ENCODE results near the gene GPR27. TPM values are rescaled to one million over a fixed set of nuclear protein-coding genes. Genes with fewer than 3 reads are reported as not detected.

Gene GPR27
- total RNA-seq, 2 experiments from 2014 or later, result 1.2 to 1.6 TPM

- DNase-seq (no peak), ATAC-seq (no peak)
- intact Hi-C loops (cut with DNase I, micrococcal nuclease), result no loop called here
- peaks cover 23% of the 10 kb centered on the region for H3K4me1 Mint-ChIP-seq
- POLR2A ChIA-PET, result no interaction called here
- CTCF ChIA-PET, result interaction anchor here (0.6 to 1.8 kb wide), 4 partner anchors 13 to 1024 kb away, joined by 3 to 8 read pairs (median 4); no protein-coding TSS in a partner anchor
- no peaks in the 10 kb centered on the region for H3K36me3 Mint-ChIP-seq (ENCODE audit: low read depth)
- H3K4me3 Mint-ChIP-seq, result no peak overlapping the region
- peaks cover 5% of the 10 kb centered on the region for H3K27me3 Mint-ChIP-seq
- peaks cover 7% of the 10 kb centered on the region for H3K9me3 Mint-ChIP-seq (ENCODE audit: low read depth)
- no peak overlapping the region for H3K27ac Mint-ChIP-seq
Measured at GRCh38 chr3:71732637-71733036, 21.0 kb upstream of the GPR27 start.

GRCh38 chr3:71733319-71733718 is 20.3 kb upstream of the GPR27 start:
- Mint-ChIP-seq H3K9me3 (ENCODE audit: low read depth) (peaks cover 7% of the 10 kb centered on the region), H3K4me1 (peaks cover 21% of the 10 kb centered on the region), H3K36me3 (ENCODE audit: low read depth) (no peaks in the 10 kb centered on the region), H3K4me3 (no peak overlapping the region), H3K27ac (no peak overlapping the region), H3K27me3 (peaks cover 9% of the 10 kb centered on the region)
- ChIA-PET POLR2A (interaction anchor here (0.6 kb wide), 1 partner anchor 148 kb away, joined by 3 read pairs; no protein-coding TSS in a partner anchor), CTCF (interaction anchor here (0.7 to 1.8 kb wide), 4 partner anchors 9 to 169 kb away, joined by 3 to 8 read pairs (median 4); no protein-coding TSS in a partner anchor)
- intact Hi-C loops (cut with DNase I, micrococcal nuclease), result no loop called here
- DNase-seq, result no peak
- ATAC-seq, result no peak

GRCh38 chr3:71734881-71735280 is 18.8 kb upstream of the GPR27 start:
- ChIA-PET CTCF (interaction anchor here (1.7 kb wide), 1 partner anchor 124 kb away, joined by 5 read pairs; no protein-coding TSS in a partner anchor), POLR2A (no interaction called here)
- DNase-seq (no peak), ATAC-seq (no peak)
- no peaks in the 10 kb centered on the region for H3K36me3 Mint-ChIP-seq (ENCODE audit: low read depth)
- peaks cover 7% of the 10 kb centered on the region for H3K4me1 Mint-ChIP-seq
- no peak overlapping the region for H3K4me3 Mint-ChIP-seq
- intact Hi-C loops (cut with DNase I, micrococcal nuclease), result no loop called here
- H3K27ac Mint-ChIP-seq, result no peak overlapping the region
- peaks cover 7% of the 10 kb centered on the region for H3K9me3 Mint-ChIP-seq (ENCODE audit: low read depth)
- peaks cover 9% of the 10 kb centered on the region for H3K27me3 Mint-ChIP-seq

GRCh38 chr3:71742621-71743020 is 11.0 kb upstream of the GPR27 start:
- ChIA-PET CTCF (interaction anchor here (0.6 to 1.4 kb wide), 4 partner anchors 9 to 18 kb away, joined by 3 to 8 read pairs (median 4); no protein-coding TSS in a partner anchor), POLR2A (no interaction called here)
- Mint-ChIP-seq H3K4me1 (no peaks in the 10 kb centered on the region), H3K27me3 (peaks cover 4% of the 10 kb centered on the region), H3K27ac (no peak overlapping the region), H3K4me3 (no peak overlapping the region), H3K9me3 (ENCODE audit: low read depth) (peaks cover 28% of the 10 kb centered on the region), H3K36me3 (ENCODE audit: low read depth) (no peaks in the 10 kb centered on the region)
- DNase-seq, result no peak
- intact Hi-C loops (cut with DNase I, micrococcal nuclease), result no loop called here
- no peak for ATAC-seq

- no peak for ATAC-seq
- POLR2A ChIA-PET, result no interaction called here
Measured at GRCh38 chr3:71744738-71745137, 8.9 kb upstream of the GPR27 start.

GRCh38 chr3:71751602-71752001 is 2.1 kb upstream of the GPR27 start:
- H3K27ac Mint-ChIP-seq, result no peak overlapping the region
- ATAC-seq (no peak), DNase-seq (no peak)
- no peak overlapping the region for H3K4me3 Mint-ChIP-seq
- peaks cover 31% of the 10 kb centered on the region for H3K27me3 Mint-ChIP-seq
- intact Hi-C loops (cut with DNase I, micrococcal nuclease), result no loop called here
- H3K9me3 Mint-ChIP-seq (ENCODE audit: low read depth), result no peaks in the 10 kb centered on the region
- POLR2A ChIA-PET, result no interaction called here
- CTCF ChIA-PET, result interaction anchor here (0.7 kb wide), 1 partner anchor 22 kb away, joined by 4 read pairs; no protein-coding TSS in a partner anchor
- H3K36me3 Mint-ChIP-seq (ENCODE audit: low read depth), result no peaks in the 10 kb centered on the region
- peaks cover 5% of the 10 kb centered on the region for H3K4me1 Mint-ChIP-seq

More at GRCh38 chr3:71744738-71745137, 8.9 kb upstream of the GPR27 start:
- intact Hi-C loops (cut with DNase I, micrococcal nuclease), result no loop called here
- CTCF ChIA-PET, result interaction anchor here (1.0 to 2.3 kb wide), 3 partner anchors 11 to 18 kb away, joined by 4 to 8 read pairs (median 4); no protein-coding TSS in a partner anchor
- Mint-ChIP-seq H3K4me1 (no peaks in the 10 kb centered on the region), H3K4me3 (no peak overlapping the region), H3K36me3 (ENCODE audit: low read depth) (no peaks in the 10 kb centered on the region), H3K27me3 (no peaks in the 10 kb centered on the region), H3K9me3 (ENCODE audit: low read depth) (peaks cover 28% of the 10 kb centered on the region), H3K27ac (no peak overlapping the region)
- DNase-seq, result no peak

GRCh38 chr3:71752831-71753700 is 589 bp upstream of the GPR27 start:
- DNase-seq, result peak; percentile 25

GRCh38 chr3:71754610-71755253 is 1.1 kb downstream of the GPR27 start:
- CTCF ChIA-PET, result interaction anchor here (0.7 to 1.4 kb wide), 3 partner anchors 40 to 161 kb away, joined by 3 to 5 read pairs (median 3); no protein-coding TSS in a partner anchor
- POLR2A ChIA-PET, result interaction anchor here (0.5 kb wide), 1 partner anchor 628 kb away, joined by 5 read pairs; no protein-coding TSS in a partner anchor
- Mint-ChIP-seq H3K36me3 (ENCODE audit: low read depth) (no peaks in the 10 kb centered on the region), H3K4me1 (peaks cover 5% of the 10 kb centered on the region), H3K27me3 (peaks cover 32% of the 10 kb centered on the region), H3K4me3 (peak overlapping the region; percentile 55), H3K27ac (no peak overlapping the region), H3K9me3 (ENCODE audit: low read depth) (no peaks in the 10 kb centered on the region)
- ATAC-seq (no peak), DNase-seq (no peak)
- intact Hi-C loops (cut with DNase I, micrococcal nuclease), result no loop called here

More at GRCh38 chr3:71752831-71753700, 589 bp upstream of the GPR27 start:
- Mint-ChIP-seq H3K9me3 (ENCODE audit: low read depth) (no peaks in the 10 kb centered on the region), H3K27me3 (peaks cover 31% of the 10 kb centered on the region), H3K4me1 (peaks cover 5% of the 10 kb centered on the region), H3K27ac (no peak overlapping the region), H3K4me3 (peak overlapping the region; percentile 53), H3K36me3 (ENCODE audit: low read depth) (no peaks in the 10 kb centered on the region)
- CTCF ChIA-PET, result no interaction called here
- intact Hi-C loops (cut with DNase I, micrococcal nuclease), result no loop called here
- ATAC-seq, result peak; percentile 14
- POLR2A ChIA-PET, result no interaction called here

- POLR2A ChIA-PET, result interaction anchor here (0.7 kb wide), 1 partner anchor 64 kb away, joined by 4 read pairs; no protein-coding TSS in a partner anchor
- CTCF ChIA-PET, result interaction anchor here (1.4 to 2.0 kb wide), 2 partner anchors 28 to 30 kb away, joined by 5 to 8 read pairs; no protein-coding TSS in a partner anchor
- ATAC-seq (no peak), DNase-seq (no peak)
- H3K4me3 Mint-ChIP-seq, result no peak overlapping the region
- intact Hi-C loops (cut with DNase I, micrococcal nuclease), result no loop called here
- no peaks in the 10 kb centered on the region for H3K9me3 Mint-ChIP-seq (ENCODE audit: low read depth)
- H3K27me3 Mint-ChIP-seq, result peaks cover 17% of the 10 kb centered on the region
- no peak overlapping the region for H3K27ac Mint-ChIP-seq
- H3K4me1 Mint-ChIP-seq, result peaks cover 3% of the 10 kb centered on the region
- H3K36me3 Mint-ChIP-seq (ENCODE audit: low read depth), result no peaks in the 10 kb centered on the region
Measured at GRCh38 chr3:71758091-71758490, 4.4 kb downstream of the GPR27 start.

- Mint-ChIP-seq H3K4me1 (peaks cover 3% of the 10 kb centered on the region), H3K27ac (no peak overlapping the region), H3K36me3 (ENCODE audit: low read depth) (no peaks in the 10 kb centered on the region), H3K27me3 (peaks cover 17% of the 10 kb centered on the region), H3K9me3 (ENCODE audit: low read depth) (no peaks in the 10 kb centered on the region), H3K4me3 (no peak overlapping the region)
- ATAC-seq (no peak), DNase-seq (no peak)
- POLR2A ChIA-PET, result no interaction called here
- intact Hi-C loops (cut with DNase I, micrococcal nuclease), result no loop called here
- CTCF ChIA-PET, result interaction anchor here (0.6 kb wide), 1 partner anchor 55 kb away, joined by 3 read pairs; no protein-coding TSS in a partner anchor
Measured at GRCh38 chr3:71759401-71759800, 5.7 kb downstream of the GPR27 start.

GRCh38 chr3:71760140-71760539 is 6.5 kb downstream of the GPR27 start:
- CTCF ChIA-PET, result interaction anchor here (0.6 kb wide), 1 partner anchor 18 kb away, joined by 3 read pairs; no protein-coding TSS in a partner anchor
- Mint-ChIP-seq H3K27me3 (peaks cover 12% of the 10 kb centered on the region), H3K36me3 (ENCODE audit: low read depth) (no peaks in the 10 kb centered on the region), H3K4me1 (peaks cover 2% of the 10 kb centered on the region), H3K4me3 (no peak overlapping the region), H3K27ac (no peak overlapping the region), H3K9me3 (ENCODE audit: low read depth) (no peaks in the 10 kb centered on the region)
- ATAC-seq (no peak), DNase-seq (no peak)
- intact Hi-C loops (cut with DNase I, micrococcal nuclease), result no loop called here
- POLR2A ChIA-PET, result no interaction called here

Data from activated CD4-positive, alpha-beta T cell treated with anti-CD3 and anti-CD28 coated beads for 36 hours (primary cell).